ENCODE measurements around the gene CREBRF.

CREBRF gene

GRCh38 chr5:173053041-173053440 is 3.1 kb upstream of the CREBRF start:
- TF ChIP-seq CTCF (IDR thresholded peaks at IDR 0.05; ENCODE audit: low read depth, low read length): no peak

GRCh38 chr5:173055042-173055721 is 970 bp upstream of the CREBRF start:
- TF ChIP-seq CTCF (IDR thresholded peaks at IDR 0.05; ENCODE audit: low read depth, low read length): no peak

More at GRCh38 chr5:173053041-173053440, 3.1 kb upstream of the CREBRF start:
- no peak for DNase-seq (ENCODE audit: extremely low read depth, low read depth)

GRCh38 chr5:173055722-173055982 is 500 bp upstream of the CREBRF start:
- no peak for TF ChIP-seq CTCF (IDR thresholded peaks at IDR 0.05; ENCODE audit: low read depth, low read length)
- no peak for DNase-seq (ENCODE audit: extremely low read depth, low read depth)

More at GRCh38 chr5:173055042-173055721, 970 bp upstream of the CREBRF start:
- DNase-seq (ENCODE audit: extremely low read depth, low read depth): no peak

- DNase-seq (ENCODE audit: extremely low read depth, low read depth): no peak
- no peak for TF ChIP-seq CTCF (IDR thresholded peaks at IDR 0.05; ENCODE audit: low read depth, low read length)
Measured at GRCh38 chr5:173056783-173057061, 570 bp downstream of the CREBRF start.

- peak; percentile 25 for TF ChIP-seq CTCF (IDR thresholded peaks at IDR 0.05; ENCODE audit: low read depth, low read length)
- DNase-seq (ENCODE audit: extremely low read depth, low read depth): peak; percentile 96
Measured at GRCh38 chr5:173057062-173057924, 1.1 kb downstream of the CREBRF start.

GRCh38 chr5:173062141-173062540 is 6.0 kb downstream of the CREBRF start:
- TF ChIP-seq CTCF (IDR thresholded peaks at IDR 0.05; ENCODE audit: low read depth, low read length): no peak
- DNase-seq (ENCODE audit: extremely low read depth, low read depth): no peak

GRCh38 chr5:173065155-173065554 is 9.0 kb downstream of the CREBRF start:
- TF ChIP-seq CTCF (IDR thresholded peaks at IDR 0.05; ENCODE audit: low read depth, low read length): no peak
- DNase-seq (ENCODE audit: extremely low read depth, low read depth): no peak

Measured in AG09319 (cell line).